Stimulated activated CD4-positive, alpha-beta T cell treated with anti-CD3 and anti-CD28 coated beads, Interleukin-2, amount 100 ng/mL, for 48 hours (primary cell): Measurements from ENCODE around the gene SPAG16.
A peak's percentile ranks its signal among the peaks of the same experiment; 100 is the strongest.

Experiments used
- DNase-seq, 2 donors: peaks; one replicate each; pipeline ENCODE4 v3.0.0-alpha.2; 2020

The SPAG16 gene

GRCh38 chr2:213284105-213285090, at the start of gene SPAG16:
Gene SPAG16, plus strand, starts transcription at chr2:213284464.
- peak; percentile 95 for DNase-seq

GRCh38 chr2:213234641-213235040, 49.6 kb upstream of the SPAG16 start:
- no peak for DNase-seq

- DNase-seq, result no peak
These were observed 48.5 kb upstream of the SPAG16 start for GRCh38 chr2:213235741-213236140.

DNA sequence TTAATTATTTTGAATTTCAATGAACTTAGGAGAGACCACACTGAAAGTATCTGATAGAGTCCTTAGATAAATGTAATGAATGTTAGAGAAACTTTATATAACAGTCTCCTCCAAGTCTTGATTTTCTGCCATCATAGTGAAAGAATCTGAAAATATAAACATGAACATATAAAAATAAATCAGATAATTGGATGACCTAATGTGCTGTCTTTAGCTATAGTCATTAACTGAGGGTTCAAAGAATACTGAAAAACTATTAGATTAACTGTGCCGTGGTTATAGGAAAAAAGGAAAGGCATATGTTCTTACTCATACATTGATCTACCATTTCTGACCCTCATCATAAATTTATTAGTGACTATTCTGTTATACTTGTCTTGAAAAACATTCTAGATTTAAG, 47.0 kb upstream of the SPAG16 start:
- no peak for DNase-seq

DNA sequence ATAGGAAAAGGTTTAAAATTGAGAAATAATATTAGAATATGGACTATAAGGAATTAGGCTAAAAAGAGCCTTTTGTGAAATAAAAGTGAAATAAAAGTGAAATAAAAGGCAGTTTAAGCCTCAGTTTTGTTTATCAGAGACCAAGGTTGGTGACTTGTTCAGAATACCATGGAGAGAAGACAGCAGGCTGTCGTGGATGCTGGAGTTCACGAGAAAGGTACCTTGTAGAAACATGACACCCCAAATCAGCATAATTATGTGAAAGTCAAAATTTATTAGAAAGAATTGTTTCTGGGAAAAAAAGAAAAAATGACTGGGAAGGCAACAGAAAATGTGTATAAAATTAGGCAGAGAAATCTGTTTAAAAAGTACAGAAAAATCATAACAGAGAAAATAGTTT, 46.5 kb upstream of the SPAG16 start:
- no peak for DNase-seq

DNA sequence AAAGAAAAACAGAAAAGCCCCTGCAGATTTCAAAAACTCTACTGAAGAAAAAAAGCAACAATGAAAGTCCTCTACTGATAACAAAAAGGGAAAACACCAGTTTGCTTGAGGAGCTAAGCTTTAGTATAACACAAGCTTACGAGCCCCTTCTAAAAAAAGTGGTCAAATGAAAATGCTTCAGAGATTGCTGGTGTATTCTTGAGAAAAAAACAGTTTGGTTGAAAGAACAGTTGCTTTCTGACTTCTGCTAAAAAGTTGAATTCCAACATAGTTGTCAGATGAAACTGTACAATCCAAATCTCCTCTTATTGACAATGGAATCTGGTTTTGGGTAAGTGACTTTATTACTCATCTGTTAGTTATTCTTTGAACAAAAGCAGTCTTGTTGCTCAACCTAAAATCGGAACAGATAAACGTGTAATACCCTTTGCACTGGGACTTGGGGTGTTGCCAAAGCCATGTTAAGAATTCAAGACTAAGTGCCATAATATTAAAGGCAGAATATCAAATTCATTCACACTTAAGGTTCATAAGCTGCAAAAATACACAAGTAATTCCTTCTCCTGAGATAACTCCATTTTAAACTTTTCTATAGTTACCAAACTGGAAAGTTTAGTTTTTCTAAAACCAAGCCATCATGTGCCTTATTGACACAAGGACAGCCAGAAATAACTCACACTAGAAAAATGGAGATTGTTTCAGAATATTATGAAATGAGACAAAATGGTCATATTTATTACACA, 45.3 kb upstream of the SPAG16 start:
- DNase-seq, result no peak

DNA sequence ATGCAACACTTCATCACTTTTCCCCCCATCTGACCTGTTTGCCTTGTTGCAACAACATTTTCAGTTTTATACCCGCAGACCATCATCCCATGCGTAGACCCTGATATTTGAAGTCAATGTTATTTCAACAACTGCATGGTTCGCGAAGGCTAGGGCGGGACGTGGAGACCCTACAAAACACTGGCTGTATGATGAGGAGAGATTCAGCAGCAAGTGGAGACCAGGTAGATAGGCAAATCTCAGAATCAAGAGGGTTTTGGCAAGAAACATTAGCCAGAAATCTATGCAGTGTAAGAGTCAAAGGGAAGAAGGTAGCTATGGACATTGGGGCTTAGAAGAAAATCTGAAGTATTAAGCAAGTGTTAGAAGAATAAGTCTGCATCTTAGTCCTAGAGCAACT, 42.4 kb upstream of the SPAG16 start:
- no peak for DNase-seq

DNA sequence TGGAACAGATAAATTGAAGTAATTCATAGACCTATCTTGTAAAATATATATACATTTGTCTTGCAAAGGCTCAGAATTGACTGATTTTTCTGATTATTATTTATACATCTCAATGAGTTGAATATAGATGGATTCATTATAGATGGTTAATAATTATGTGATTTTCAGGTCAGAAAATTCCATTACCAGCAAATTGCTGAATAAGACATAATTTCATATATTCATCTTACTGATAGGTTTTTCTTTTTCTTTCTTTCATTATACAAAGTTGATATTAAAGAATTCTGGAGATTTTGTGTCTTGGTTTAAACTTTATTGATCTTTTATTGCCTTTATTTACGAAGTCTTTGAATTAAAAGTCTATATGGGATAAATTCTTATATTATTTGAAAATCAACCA, 41.6 kb upstream of the SPAG16 start:
- no peak for DNase-seq

- DNase-seq, result no peak
These were observed 40.8 kb upstream of the SPAG16 start for GRCh38 chr2:213243189-213244044.

- DNase-seq, result peak; percentile 56 to 57
These were observed 37.6 kb upstream of the SPAG16 start for GRCh38 chr2:213246497-213247281.

- DNase-seq, result no peak
These were observed 36.7 kb upstream of the SPAG16 start for GRCh38 chr2:213247566-213247965.

- no peak for DNase-seq
These were observed 35.6 kb upstream of the SPAG16 start for GRCh38 chr2:213248637-213249036.

- no peak for DNase-seq
These were observed 34.8 kb upstream of the SPAG16 start for GRCh38 chr2:213249502-213249901.

- no peak for DNase-seq
These were observed 32.6 kb upstream of the SPAG16 start for GRCh38 chr2:213251618-213252017.

- no peak for DNase-seq
These were observed 32.1 kb upstream of the SPAG16 start for GRCh38 chr2:213252206-213252605.

- DNase-seq, result no peak
These were observed 31.1 kb upstream of the SPAG16 start for GRCh38 chr2:213253162-213253561.

DNA sequence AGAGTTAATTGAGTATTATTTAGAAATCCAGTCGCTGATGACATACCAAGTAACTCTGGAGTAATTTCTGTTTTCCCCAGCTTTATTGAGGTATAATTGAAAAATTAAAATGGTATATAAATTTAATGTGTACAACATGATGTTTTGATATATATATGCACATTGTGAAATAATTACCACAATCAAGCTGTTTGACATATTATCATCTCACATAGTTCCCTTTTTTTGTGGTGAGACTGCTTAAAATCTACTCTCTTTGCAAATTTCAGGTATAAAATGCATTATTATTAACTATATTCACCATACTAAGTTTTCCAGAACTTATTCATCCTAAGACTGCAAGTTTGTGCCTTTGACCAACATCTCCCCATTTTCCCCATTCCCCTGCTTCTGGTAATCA, 25.0 kb upstream of the SPAG16 start:
- no peak for DNase-seq

- DNase-seq, result no peak
These were observed 23.0 kb upstream of the SPAG16 start for GRCh38 chr2:213261237-213261636.

DNA sequence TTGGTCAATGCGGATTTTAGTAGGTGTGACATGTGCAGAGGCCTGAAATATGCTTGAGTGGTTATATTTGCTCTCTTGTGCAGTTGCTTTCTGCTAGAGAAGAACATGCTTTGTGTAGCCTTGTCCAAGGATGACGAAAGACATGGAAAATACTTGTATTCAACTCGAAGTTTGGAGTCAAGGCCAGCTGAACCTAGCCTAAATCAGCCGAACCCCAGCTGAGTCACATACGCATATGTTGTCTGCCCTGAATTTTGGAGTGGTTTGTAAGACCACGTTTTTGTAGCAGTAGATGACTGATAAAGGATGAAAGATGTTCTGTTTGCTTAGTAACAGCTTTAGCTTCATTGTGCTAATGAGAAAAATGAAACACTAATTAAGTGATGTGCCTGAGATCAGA, 22.5 kb upstream of the SPAG16 start:
- no peak for DNase-seq

GRCh38 chr2:213265679-213266078, 18.6 kb upstream of the SPAG16 start:
- DNase-seq, result no peak

GRCh38 chr2:213266421-213266820, 17.8 kb upstream of the SPAG16 start:
- DNase-seq, result no peak

GRCh38 chr2:213271947-213272346, 12.3 kb upstream of the SPAG16 start:
- DNase-seq, result no peak
